Activated CD4-positive, CD25-positive, alpha-beta regulatory T cell treated with anti-CD3 and anti-CD28 coated beads, Interleukin-2, amount 50 U/mL, for 24 hours (primary cell): ENCODE data around the gene LIPC.
A peak's percentile ranks its signal among the peaks of the same experiment; 100 is the strongest.

Experiments used
- ATAC-seq, 2 donors: fragments of 150-1000 bp; cut with Tn5 transposase; one replicate each; pipeline ENCODE4 v1.10.0; 2021; ENCODE audit warnings: mild to moderate bottlenecking in 1 of 2, moderate library complexity in 1 of 2

The LIPC gene

DNA sequence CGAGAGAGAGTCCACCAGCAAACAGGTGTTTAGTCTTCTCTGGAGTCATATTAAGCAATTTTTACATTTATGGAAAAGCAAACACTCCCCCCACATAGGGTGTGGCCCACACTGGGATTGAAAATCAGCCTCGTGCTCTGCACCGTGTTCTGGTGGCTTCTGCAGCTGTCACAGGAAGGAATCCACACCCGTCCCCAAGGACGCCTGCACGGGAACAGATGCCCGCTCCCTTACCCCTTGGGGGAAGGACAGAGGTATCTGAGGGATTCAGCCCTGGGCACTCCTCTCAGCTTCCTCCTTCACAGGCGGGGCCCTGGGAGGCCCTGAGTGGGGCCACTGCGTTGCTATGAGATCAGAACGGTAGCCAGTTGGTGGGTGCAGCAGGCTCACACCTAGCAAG is 27.8 kb downstream of the LIPC start:
- no peak for ATAC-seq

DNA sequence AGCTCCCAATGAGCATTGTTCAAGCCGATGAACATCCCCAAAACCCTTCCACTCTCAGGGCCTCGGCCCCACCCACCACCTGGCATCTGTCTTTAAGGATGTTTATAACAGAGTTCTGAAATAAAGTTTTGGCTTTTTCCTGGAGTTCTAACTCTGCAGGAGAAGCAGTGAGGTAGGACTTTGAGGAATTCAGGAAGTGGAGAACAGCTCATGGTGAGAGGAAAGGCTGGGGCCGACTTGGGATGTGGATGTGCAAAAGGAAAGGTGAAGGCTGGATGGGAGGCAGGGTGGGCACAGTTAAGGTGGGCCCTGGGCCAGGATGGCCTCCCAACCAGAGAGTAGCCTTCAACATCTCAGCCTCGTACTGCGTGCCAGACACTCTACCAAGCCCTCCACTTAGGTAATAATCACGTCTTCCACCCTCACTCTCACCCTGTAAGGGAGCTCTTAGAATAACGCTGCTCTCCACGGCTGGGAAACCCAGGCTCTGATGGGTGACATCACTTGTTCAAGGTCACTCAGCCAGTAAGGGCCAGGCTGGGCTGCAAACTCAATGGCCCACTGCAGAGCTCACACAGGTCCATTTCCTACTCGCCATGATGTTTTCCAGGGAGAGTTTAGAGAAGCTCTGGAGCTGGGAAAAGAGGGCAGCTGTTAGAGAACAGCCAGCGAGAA is 28.5 kb downstream of the LIPC start:
- no peak for ATAC-seq

DNA sequence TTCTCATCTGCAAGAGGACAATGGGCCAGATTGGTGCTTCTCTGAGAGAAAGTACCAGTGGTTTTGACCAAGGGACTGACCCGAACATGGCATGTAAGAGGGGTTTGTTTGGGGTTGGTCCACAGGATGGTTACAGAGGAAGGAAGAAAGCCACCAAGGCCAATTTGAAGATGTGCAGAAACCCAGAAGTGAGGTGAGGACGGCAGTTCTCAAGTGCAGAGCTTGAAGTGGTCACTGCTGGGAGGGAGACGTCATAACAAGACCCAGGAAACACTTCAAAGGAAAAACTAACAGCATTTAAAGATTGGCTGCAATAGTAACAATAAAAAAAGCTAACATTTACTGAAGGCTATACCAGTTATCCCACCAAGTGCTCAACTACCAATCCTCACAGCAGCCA is 29.1 kb downstream of the LIPC start:
- no peak for ATAC-seq

DNA sequence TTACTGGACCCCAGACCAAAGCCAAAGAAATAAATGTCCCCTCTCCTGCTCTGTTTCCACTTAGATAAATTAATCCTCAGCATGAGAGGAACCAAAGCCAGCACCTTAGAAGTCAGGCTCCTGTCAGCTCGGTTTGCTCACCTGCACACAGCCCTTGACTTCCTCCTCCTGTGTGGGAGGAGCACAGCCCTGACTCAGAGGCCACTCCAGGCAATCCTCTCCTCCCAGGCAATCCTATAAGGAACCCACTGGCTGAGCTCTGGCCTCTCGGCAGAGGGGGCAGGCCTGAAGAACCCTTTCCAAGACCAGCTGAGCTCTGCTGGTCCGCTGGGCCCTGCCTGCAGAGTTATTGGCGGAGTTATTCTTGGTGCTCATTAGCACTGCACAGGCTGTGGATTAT is 30.8 kb downstream of the LIPC start:
- no peak for ATAC-seq

DNA sequence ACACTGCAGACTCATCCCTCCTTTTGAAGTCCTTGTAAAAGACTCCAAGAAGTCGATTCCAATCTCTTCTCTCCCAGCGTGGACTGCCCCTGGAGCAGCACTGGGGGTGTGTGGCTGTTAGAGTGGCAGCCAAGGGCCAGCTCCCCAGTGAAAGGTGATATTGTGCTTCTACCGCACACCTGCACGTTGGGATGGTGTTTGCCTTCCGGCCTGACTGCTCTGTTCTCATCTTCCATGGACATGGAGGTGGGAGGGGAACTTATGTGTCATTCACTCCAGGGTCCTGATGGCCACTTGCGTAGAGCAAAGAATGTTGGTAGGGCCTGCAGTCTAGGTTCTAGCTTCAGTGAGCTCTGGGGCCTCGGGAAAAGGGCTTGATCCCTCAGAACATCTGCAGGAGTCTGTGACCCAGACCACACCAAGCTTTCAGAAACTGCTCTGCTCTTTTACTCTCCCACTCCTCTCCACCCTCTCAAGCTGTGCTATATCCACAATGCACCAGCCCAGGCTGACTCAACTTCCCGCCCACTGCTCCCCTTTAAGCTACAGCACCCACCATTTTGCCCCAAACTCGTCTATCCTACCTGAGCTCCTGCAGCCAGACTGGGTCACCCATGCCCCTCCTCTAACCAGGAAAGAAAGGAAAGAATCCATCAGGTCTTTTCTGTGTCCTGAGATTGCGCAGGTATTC is 31.3 kb downstream of the LIPC start:
- ATAC-seq = no peak

DNA sequence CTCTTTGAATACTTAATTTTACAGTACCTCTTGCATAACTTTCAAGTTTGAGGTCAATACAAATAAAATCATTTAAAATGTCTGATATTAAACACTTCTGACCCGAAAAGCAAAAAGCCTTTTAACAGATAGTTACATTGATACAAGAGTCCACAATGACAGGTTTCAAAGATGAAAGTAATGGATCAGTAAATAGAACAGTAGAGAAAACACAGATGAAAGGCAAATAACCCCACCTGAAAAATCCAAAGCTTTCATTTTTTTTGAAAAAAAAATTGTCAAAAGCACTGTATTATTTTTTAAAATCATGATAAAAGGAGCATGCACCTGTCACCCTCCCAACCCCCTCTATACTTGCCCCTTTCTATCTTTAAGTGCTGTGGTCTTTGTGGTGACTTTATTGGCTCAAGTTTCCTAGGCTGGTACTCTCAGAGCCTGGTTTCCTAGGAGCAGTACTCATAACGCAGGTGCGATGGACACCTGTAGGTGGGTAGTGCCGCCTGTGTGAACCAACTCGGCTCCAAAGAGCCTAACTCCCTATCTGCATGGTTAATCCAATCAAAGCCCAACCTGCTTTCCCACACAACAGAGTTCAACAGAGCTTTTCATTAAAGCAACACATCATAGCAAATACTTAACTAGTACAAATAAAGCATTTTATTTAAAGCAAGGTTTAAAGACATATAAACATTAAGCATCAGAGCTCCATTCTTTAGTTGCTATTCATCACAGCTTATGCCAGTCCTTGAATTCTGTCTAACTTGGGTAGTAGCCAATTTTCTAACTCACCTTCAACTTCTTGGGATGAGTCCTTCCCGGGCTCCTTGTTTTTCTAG is 32.2 kb downstream of the LIPC start:
- no peak for ATAC-seq

DNA sequence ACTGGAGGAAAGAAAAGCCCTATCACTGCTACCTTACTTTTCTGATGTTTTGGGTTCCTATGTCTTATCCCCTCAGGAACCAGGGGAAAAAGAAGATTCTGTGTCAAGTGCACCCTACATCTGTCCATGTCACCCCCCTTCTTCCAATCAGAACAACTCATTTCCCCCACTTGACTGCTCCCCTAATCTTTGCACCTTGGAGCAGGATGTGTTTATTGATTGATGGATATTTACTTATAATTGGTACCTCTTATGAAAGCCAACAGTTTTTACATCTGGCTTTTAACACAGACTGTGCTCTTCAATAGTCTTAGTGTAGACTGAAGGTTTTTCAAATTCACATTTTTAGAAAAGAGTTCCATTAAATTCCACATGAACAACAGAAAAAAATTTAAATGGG is 33.3 kb downstream of the LIPC start:
- no peak for ATAC-seq

DNA sequence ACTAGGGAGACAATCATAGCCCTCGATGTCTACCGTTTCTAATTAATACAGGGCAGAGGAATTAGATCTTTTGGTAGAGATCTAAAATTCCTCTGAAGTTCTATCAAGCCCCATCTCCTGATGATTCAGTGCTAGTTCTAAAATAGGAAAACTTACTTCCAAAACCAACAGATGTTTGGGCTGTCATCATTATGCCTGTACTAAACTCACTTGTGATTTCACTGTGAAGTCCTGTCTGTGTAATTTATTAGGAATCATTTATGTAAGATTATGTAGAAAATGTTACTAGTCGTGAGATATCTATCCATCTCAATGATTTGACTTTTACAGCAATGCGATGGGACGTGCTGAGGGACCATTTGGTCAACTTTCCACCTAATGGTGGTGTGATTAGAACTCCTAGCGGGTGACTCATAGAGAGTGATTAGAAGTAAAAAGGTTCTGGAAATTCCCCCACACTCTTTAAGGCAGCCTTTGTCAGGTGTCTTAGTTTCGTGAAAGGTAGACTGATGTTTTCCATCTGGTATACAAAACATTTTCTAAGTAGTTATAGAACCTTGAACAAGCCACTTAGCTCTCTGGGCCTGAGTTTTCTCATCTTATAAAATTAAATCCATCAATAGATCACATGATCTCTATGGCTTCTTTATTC is 34.2 kb downstream of the LIPC start:
- peak; percentile 85 to 90 for ATAC-seq

DNA sequence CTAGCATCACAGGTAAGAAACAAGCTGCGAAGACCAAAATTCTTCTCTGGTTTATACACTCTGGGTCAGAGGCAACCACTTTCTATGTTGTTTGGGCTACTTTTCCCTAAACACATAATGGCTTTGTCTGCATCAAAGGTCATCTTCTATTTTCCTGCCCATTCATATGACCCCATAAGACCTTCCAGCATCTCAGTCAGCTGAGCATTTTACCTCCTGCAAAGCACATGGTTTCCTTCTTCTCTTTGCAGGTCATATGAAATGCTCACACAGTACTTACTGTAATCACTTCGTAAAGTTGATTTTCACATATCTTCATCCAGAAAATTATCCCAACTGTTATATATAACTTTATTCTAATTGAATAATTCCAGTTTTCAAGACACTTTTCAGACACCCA is 34.8 kb downstream of the LIPC start:
- no peak for ATAC-seq

DNA sequence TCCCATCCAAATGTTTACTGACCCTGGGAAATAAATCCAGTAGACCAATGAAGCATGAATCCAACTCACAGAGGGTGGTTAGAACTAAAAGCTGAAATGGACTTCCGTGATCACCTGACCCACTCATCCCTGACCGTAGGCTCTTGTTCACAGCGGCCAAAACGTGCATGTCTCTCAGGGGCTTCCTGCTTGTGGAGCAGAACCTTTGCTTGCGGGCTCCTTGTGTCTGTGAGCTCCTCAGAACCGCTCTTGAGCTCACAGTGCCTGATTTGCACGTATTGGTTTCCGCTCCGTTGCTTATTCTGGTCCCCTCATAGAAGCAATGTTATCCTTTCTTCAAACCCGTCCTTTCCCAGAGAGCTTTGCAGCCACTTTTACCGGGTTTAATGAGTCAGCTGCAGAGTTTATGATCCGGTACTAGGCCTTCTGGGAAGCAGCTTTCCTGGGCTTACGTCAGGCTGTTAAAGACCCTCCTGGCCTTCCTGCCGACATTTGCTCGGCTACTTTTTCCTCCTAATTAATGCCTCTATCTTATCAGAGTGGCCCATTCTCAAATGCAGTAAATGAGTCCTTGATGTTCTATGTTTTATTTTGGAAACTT is 35.4 kb downstream of the LIPC start:
- ATAC-seq = no peak

DNA sequence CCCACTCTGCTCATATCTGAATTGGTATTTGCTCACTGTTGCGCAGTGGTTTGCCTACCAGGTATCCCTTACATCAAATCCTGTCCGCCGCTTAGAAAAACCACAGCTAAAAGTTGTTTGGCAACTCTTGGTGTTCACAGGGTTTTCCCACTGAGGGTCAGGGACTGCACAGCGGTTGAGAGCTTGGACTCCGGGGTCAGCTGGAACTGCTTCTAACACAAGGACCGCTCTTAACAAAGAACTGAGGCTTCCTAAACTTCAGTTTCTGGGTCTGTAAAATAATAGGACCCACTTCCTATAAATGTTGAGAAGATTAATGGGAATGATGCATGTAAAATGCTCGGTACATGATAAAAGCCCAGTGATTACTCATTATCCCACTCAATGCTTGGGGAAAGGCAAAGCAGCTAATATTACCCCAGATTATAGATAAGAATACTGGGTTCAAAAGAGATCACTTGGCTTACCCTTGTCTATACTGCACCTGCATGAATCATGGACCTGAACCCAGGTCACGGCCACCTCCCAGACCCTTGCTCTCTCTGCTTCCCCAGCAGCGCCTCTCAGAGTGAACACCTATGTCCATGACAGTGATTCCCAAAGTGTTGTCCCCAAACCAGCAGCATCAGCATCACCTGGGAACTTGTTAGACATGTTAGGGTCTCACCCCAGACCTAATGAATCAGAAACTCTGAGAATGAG is 36.1 kb downstream of the LIPC start:
- no peak for ATAC-seq

DNA sequence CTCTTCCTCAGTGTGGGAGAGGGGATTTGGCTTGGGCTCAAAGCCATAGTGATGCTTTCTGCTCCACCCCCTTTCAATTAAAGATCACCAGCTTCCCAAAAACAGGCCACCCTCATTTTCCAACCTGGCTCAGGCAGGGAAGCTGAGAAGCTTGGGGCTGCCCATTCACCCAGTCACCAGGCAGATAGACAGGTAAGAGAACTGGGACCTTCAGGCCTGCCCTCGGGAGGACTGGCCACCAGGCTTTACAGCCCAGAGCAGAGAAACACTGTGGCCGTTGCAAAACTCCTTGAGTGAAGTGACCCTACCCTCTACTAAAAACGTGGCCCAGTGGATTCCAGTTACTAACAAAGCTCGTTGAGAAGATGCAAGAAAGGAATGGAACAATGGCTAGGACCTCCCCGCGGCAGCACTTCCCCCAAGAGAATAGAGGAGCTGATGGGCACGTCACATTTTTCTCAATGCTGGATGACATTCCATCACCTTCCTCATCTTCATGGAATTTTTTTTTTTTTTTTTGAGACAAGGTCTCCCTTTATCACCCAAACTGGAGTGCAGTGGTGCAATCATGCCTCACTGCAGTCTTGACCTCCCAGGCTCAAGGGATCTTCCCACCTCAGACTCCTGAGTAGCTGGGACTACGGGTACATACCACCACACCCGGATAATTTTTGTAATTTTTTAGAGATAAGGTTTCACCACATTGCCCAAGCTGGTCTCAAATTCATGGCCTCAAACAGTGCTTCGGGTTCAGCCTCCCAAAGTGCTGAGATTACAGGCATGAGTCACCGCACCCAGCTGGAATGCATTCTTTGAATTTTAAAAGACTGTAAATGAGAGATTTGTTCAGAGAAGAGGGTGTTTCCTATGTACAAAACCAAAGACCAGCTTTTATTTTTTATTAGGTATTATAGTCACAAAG is 37.9 kb downstream of the LIPC start:
- ATAC-seq = no peak

DNA sequence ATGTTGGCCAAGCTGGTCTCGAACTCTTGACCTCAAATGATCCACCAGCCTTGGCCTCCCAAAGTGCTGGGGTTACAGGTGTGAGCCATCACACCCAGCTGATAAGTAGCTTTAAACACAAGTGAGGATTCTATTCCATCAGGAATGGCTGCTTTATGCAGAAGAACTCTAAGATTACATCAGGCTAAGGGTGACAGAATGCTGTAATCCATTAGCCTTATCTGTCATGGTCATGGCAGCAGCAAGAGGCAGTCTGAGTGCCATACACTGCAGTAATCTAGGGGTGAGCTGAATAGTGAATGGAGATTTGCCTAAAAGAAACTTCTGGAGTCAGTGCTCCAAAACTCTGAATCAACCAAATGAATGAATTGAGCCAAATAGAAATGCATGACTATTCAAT is 39.6 kb downstream of the LIPC start:
- no peak for ATAC-seq

DNA sequence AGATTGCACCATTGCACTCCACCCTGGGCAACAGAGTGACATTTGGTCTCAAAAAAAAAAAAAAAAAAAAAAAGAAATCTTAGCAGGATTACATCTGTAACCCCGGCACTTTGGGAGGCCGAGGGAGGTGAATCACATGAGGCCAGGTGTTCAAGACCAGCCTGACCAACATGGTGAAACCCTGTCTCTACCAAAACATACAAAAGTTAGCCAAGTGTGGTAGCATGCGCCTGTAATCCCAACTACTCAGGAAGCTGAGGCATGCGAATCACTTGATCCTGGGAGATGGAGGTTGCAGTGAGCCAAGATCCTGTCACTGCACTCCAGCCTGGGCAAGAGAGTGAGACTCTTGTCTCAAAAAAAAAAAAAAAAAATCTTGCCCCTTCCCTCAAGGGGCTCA is 40.4 kb downstream of the LIPC start:
- no peak for ATAC-seq

DNA sequence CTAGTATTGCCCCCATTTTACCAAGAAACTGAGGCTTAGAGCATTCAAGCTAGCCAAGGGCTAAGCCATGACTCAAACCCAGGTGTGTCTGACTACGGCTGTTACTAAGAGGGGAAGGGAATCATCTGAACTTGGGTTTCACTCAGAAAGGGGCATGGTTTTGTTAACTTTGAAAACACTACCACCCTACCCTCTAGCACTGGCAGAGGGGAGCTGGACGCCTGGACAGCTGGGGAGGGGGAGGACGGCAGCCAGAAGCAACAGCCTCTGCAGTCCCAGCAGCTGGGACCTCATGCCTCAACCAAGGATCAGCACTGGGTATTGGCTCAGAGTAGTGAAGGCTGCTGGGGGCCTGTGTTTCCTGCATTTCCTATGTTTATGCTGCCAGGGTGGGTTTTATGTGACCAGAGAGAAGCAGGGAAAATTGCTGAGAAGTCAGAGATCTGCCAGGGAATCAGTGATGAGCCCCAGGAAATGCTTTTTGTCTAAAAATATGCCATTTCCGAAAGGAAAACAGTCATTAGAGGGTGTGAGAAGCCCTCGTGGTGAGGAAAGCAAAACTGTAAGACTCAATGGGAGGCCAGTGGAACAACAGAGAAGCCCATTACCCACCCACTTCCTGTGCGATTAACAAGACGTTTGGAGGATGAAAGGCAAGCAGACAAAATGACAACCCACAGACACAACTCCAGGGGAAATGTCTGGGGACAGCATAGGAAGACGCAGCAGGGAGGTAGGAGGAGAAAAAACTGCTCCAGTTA is 41.2 kb downstream of the LIPC start:
- ATAC-seq = peak; percentile 78 to 85

DNA sequence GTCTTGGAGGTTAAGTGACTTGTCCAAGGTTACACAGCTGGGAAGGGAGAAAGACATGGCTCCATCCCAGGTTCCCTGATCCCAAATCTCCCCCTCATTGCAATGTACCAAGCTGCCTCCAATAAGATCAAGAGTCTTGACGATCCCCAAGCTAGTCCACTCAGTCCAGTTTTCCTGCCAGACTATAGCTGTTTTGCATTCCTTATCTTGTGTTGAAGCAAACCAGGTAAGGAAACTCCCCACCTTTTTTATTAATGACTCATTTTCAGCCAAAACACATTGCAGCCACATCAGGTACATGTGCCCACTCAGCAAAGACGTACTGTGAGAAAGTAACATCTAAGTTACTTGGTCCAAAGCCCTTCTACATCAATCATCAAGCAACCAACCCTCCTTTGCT is 41.9 kb downstream of the LIPC start:
- ATAC-seq = peak; percentile 42 to 48

DNA sequence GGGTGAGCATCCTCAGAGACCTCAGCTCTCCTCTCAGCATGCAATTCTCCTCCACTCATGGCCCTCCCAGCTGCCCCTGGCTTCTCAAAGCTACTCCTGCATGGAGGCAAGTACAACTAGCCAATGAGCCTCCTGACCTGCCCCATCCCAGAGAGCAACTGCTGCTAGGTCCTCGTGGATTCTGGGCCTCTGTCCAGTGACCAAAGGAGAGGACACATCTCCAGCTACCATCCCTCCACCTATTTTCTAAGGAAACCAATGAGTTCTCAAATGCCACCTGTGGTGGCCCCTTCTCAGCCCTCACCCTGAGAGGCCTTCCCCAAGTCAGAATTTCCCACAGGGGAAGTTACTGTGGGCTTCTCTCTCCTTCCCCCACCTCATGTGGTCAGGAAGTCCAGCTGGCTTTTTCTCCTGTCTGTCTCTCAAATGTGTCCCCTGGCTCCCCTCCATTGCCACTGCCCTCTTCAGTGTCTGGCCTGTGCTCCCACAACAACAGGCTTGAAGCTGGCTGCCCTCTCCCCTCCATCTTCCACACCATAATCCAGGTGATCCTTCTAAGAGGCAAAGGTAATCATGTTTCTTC is 43.0 kb downstream of the LIPC start:
- no peak for ATAC-seq

DNA sequence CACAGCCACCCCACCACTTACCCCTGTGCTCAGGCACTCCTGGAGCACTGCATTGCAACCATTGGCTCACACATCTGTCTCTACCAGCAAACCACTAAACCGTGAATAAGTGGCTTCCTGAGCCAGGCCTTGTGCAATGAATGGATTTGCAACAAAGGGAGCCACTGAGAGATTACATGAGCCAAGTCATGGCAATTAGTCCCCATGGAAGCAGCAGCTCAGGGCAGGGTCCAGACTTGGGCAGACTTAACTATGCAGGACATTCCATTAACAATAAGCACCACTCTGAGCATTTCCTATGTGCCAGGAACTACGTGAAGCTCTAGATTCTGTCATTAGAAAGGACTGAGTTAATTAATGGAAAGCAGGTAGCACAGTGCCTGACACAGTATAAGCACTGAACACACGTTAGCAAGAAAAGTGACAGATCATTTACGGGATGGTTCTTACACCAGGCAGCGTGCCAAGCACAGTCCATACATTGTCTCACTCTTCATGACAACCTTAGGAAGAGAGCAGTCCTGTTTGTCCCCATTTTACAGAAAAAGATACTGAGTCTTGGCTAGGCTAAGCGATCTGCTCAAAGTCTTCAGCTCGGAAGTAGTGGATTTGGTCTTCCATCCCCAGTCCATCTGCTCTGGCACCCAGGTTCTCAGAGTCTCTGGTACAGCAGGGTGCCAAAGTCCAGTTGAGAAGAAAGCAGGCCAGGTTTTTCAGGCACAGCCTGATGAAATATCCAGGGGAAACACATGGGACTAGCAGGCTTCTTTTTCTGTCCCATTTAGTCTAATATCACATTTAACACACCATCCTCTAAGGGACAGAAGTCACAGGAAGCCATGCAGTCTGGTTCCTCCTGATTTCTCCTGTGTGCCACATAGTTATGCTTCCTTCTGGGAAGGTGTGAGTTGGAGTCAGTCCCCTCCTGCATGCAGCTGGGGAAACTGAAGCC is 44.1 kb downstream of the LIPC start:
- no peak for ATAC-seq
